GM15510 (cell line): Measurements from ENCODE around the gene RABGAP1L.

Experiments used
- POLR2A ChIP-seq: IDR thresholded peaks from 3 replicates; pipeline ENCODE4 v1.6.1; 2011; ENCODE audit warnings: borderline replicate concordance; ENCODE audit not compliant: insufficient read length; ENCODE audit errors: extremely low read depth

The RABGAP1L gene

DNA sequence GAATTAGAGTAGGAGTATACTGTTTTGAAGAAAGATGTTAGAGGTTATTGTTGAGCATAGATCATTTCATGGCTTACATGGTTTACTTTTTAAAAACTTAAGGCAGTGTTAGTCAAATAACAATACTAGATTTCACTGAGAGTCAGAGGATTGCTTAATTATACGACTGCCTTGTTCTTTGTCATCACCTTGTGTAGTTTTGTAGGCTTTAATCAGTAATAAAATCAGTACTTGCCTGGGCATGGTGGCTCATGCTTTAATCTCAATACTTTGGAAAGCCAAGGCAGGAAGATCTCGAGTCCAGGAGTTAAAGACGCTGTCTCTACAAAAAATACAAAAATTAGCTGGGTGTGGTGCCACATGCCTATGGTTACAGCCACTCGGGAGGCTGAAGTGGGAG, 247.1 kb downstream of the RABGAP1L start:
- TF ChIP-seq POLR2A: no peak

DNA sequence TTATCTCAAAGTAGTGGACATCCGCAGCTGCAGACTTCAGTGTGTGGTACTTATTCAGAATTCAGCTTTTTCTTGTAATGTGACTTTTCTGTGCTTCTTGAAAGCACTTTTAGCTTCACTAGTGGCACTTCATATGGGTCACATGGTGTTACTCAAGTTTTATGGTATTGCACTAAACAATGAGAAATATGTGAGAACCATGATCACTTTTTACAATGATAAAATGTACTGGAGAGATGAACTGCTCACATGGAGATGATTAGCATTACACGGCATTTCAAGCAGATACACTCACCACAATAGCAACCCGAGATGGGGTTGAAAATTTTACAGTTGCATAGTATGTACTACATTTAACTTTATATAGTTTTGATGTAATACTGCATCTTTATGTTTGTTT, 248.3 kb downstream of the RABGAP1L start:
- TF ChIP-seq POLR2A: no peak

DNA sequence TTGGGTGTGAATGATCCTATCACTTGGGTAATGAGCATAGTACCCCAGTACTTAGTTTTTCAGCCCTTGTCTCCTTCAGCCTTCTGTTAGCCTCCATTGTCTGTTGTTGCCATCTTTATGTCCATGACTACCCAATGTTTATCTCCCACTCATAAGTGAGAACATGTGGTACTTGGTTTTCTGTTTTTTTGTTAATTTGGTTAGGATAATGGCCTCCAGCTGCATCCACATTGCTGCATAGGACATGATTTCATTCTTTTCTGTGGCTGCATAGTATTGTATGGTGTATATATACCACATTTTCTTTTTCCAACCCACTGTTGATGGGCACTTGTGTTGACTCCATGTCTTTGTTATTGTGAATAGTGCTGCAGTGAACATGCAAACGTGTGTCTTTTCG, 248.8 kb downstream of the RABGAP1L start:
- no peak for TF ChIP-seq POLR2A

DNA sequence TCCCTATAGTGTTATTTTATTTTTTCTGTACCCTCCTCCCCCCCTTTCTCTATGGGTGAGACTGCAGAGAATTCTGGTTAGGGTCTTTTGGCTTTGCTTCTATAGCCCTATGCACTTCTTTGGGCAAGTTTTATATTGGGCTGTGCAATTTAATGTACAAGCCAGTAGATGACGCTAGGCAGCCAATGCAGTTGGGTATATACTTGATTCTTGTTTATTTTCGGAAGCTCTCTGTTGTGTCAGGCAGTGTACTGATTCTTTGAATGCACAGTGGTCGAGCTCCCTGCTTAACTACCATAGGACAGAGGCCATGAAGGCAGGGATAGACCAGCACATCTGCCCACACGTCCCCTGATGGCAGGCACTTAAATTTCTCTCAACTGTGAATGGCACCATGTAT, 254.3 kb downstream of the RABGAP1L start:
- no peak for TF ChIP-seq POLR2A

DNA sequence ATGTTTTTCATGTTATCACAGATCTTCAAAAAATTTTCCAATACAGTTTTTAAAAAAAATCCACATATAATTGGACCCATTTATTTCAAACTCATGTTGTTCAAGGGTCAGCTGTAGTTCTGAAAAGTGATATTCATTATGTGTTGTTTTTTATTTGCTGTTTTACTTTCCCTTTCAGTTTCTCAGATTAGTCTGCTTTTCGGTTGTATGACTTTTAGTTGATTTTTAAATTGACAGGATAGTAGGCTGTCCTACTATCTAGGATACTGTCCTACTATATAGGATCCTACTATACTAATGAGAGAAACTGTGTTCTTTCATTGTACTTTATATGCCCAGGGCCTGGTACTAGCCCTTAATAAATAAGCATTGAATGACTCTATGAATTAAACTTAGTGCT, 254.9 kb downstream of the RABGAP1L start:
- TF ChIP-seq POLR2A: no peak

DNA sequence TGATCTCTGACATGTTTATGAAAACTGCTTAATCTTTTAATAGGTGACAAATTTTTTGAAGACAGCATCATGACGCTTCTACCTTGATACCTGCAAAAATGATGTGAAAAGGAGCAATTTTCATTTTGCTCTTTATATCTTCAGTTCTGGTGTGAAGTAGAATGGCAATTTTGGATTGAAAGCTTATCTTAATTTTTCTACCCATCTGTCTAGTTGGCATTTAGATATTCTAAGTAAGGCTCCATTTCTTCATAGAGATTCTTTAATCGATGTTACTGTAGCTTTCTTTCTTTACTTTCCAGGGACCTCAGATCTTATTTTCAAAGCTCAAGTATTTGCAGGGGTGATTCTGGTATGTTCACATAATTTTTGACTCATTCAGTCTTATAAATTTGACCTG, 256.2 kb downstream of the RABGAP1L start:
- TF ChIP-seq POLR2A: no peak

DNA sequence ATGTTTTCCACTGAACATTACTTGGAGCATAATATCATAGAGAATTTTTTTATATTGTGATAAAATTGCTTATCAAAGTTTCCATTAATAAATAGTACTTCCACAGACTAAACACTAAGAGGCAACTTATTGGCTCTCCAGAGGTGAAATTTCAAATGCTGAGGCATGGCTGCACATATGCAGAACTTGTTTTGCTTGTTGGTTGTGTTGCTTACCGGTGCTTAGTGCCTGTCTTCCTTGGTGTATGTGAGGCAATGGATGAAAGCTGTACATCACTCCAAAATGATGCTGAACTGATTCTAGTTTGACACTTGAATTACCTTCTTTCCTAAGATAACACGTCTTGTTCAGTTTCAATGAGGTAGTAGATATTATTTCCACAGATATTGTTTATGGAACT, 258.6 kb downstream of the RABGAP1L start:
- TF ChIP-seq POLR2A: no peak

DNA sequence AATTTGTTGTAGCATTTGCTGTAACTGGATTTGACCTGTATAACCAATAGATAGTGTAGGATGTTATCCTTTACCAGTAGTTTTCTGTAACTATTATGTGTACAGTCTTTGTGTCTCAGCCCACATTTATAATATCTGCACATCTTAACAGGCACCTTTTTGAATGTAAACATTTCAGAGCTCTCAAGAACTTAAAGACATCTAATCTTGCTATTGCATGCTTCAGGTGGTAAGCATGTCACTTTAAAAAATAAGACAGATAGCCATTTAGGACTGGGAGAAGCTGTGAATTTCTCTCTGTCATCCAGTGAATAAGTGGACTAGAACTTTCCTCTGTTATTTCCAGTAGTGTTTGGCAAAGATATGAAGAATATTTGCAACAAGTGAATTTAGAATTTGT, 265.8 kb downstream of the RABGAP1L start:
- no peak for TF ChIP-seq POLR2A

DNA sequence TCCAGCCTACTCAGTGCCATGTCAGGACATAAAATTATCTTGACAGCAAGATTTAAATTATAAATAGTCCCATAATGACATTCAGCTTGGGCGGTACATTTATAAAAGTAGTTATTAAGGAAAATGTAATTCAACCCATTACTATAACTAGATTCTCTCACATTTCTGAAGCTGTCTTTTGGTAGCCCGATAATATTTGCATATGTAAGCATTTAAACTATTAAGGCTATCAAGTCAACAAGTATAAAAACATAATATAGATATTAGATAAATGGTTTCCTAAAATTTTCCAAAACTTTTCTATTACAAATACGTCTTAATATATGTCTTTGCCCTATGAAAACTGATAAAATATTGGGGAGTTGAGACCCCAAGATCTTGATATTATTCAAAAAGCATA, 266.8 kb downstream of the RABGAP1L start:
- TF ChIP-seq POLR2A: no peak

DNA sequence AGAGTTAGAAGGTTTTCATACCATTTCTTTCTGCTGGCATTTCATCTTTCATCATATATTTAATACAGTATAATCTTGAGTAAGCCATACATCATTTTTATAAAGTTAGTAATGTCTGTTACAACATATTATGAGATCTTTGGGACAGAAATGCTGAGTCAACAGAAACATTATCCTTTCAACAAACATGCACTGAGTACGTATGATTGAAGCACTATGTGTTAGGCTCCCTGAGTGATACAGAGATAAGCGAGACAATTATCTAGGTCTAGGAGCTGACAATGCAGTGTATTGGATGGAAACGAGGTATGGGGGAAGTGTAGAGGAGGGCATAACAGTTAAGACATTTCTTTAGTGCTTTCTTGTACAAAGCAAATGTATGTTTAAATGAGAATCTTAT, 268.7 kb downstream of the RABGAP1L start:
- no peak for TF ChIP-seq POLR2A

DNA sequence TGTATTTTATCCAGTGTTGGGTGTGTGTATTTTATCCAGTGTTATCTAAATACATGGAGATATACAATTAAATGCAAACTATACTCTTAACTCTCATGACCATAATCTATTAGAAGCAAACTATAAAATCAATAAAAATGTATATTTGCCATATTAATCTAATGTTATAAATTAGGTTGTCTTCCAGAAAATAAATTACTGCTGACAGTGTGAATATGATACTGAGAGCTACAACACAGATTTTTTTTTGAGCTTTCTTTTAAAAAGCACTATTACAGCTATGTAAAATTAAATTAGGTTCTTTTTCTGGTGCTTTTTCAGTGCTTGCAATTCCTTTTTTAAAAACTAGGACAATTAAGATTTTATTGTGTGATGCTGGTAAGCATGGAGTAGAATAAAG, 269.4 kb downstream of the RABGAP1L start:
- TF ChIP-seq POLR2A: no peak

DNA sequence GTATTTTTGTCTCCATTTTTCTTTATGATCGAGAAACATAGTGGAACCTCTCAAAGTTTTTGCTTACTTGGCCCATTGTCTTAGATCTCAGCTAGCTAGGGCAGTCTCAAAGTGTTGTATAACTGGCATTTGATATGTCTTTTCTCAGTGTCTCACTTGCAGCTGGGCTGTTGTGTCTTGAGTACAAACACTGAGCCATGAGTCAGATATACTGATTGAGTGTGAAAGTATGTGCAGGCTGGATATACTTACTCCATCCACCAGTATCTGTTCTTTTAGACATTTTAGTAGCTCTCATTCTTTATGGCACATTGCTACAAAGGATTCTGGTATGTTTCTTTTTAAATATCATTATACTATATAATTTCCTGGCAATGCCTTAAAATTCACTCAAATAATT, 274.1 kb downstream of the RABGAP1L start:
- no peak for TF ChIP-seq POLR2A

DNA sequence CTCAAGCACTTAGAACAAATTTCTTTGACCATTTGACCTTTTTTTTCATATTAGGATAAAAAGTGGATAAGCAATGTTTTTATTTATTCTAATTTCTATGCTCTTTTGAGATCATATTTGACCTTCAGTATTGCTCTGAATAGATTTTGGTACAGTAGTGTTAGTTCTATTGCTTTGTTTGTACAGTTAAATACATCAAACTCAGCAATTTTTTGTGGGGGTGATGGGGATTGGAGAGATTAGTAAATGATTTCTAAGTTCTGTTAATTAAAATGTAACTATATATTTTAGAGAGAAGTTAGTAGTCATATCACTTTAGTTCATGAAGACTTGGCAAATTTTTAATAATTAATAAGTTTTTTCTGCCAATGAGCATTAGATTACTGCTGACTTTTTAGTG, 286.0 kb downstream of the RABGAP1L start:
- TF ChIP-seq POLR2A: no peak

DNA sequence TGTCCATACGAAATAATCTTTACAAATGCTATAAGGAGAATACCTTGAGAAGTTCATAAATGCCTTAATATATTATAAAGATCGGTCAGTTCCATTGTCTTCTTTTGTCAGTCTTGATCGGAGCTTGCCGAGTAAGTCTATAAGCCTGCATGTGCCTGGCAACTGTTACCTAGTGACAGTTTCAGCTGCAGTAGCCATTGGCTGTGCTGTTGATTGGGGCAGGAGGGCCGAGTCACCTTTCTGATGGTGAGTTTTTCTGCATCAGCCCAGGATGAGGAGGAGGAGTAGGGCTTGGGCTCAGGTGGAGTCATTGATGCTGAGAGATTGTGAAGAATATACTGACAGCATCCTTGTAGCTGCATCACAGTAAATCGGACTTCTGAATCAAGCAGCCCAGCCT, 286.5 kb downstream of the RABGAP1L start:
- TF ChIP-seq POLR2A: no peak

DNA sequence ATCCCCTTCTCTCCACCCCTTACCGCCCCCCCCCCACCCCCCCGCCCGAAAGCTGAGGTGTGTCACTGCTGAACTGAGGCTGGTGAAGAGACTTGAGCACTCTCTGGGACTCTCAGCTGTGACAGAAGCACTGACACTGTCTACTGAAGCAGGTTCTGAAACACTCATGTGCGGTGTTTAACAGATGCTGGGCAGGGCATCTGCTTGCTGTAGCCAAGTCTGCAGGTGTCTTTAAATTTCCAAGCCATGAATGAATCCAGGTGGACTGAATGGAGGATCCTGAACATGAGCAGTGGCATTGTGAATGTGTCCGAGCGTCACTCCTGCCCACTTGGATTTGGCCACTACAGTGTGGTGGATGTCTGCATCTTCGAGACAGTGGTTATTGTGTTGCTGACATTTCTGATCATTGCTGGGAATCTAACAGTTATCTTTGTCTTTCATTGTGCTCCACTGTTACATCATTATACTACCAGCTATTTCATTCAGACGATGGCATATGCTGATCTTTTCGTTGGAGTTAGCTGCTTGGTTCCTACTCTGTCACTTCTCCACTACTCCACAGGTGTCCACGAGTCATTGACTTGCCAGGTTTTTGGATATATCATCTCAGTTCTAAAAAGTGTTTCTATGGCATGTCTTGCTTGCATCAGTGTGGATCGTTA, 288.7 kb downstream of the RABGAP1L start, which contains the start of gene GPR52:
GPR52 (plus strand) TSS at position 99 of the 665 bp plus-strand sequence; CDS start at position 247, 148 bp downstream.
- no peak for TF ChIP-seq POLR2A

DNA sequence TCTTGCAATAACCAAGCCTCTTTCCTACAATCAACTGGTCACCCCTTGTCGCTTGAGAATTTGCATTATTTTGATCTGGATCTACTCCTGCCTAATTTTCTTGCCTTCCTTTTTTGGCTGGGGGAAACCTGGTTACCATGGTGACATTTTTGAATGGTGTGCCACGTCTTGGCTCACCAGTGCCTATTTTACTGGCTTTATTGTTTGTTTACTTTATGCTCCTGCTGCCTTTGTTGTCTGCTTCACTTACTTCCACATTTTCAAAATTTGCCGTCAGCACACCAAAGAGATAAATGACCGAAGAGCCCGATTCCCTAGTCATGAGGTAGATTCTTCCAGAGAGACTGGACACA, 289.2 kb downstream of the RABGAP1L start:
- TF ChIP-seq POLR2A: no peak

DNA sequence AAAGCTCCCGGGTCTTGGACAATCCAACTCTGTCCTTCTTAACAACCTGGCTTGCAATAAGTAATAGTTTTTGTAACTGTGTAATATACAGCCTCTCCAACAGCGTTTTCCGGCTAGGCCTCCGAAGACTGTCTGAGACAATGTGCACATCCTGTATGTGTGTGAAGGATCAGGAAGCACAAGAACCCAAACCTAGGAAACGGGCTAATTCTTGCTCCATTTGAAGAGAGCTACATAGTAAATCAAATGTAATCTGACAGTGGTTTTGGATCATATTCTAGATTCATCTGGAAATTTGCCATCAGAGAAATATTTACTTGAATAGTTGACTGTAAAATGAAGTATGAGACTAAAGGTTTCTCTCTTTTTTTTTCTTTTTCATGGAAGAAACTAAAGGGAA, 289.7 kb downstream of the RABGAP1L start:
- TF ChIP-seq POLR2A: no peak
